Pons (tissue), 1 donor: ENCODE results near the gene TPM3.
"Not testable (repeated sequence)": the region's sequence is repeated elsewhere in the genome, so short reads cannot be mapped to it uniquely, and the experiment has no call there.

Experiments
- DNase-seq: peaks from one replicate; pipeline ENCODE4 v3.0.0-alpha.2; 2016; ENCODE audit warnings: low spot score

Gene TPM3

GRCh38 chr1:154205778-154206177 is 13.9 kb upstream of the TPM3 start:
- DNase-seq, result not testable (repeated sequence)

- DNase-seq, result no peak
Observed at GRCh38 chr1:154199563-154199879, 7.6 kb upstream of the TPM3 start.

DNA sequence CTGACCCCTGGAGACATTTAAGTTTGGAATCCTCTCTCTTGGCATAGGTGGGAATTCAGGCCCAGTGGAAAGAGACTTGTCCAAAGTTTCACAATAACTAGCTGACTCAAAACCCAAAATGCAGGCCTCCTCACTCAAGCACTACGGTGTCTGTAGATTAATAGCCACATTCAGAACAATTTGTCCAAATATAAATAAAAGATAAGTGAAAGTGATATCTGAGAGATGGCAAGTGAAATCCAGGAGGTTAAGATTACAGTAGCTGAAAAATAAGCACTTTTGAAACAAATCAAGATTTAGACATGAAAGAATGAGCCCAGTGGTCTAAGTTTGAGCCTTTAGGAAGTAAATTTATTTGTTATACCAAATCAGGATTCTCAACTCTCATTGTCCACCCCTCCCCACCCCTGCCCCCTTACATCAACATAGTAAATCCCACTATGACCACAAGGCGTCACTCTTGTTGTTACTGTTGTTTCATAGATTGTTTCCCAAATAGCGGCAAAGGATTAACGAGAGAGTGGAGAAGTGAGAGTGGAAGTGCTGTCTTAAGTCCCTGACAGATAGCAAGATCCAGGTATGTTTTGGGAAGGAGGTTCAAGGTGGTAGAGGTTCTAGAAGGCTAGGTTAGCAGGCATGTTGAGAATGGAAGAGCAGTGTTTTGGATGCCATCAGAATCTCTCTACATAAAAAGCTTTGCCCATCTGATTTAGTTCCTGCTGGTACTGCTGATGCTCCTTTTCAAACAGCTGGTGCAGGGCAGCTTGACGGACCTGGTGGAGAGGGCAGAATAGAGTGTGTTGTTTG is 7.1 kb upstream of the TPM3 start:
- DNase-seq, result peak; percentile 83

GRCh38 chr1:154193821-154194220 is 1.9 kb upstream of the TPM3 start:
- no peak for DNase-seq

DNA sequence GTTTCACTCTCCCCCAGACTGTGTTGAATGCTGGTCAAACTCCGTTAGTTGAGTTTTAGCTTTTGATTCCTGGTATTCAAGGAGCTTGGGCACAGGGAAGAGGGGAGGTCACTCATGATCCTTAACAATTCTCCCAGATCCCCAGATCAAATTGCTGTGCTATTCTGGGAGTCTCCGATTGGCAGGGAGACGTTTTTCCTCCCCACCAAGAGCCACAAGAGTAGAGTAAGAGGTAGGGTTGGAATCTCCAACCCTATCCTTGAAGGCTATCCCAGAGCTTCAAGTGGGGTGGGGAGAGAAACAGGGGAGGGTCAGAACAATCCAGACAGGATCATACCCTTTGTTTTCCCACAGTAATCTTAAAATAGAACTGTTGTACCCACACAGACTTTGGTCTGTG is 576 bp upstream of the TPM3 start:
- no peak for DNase-seq

DNA sequence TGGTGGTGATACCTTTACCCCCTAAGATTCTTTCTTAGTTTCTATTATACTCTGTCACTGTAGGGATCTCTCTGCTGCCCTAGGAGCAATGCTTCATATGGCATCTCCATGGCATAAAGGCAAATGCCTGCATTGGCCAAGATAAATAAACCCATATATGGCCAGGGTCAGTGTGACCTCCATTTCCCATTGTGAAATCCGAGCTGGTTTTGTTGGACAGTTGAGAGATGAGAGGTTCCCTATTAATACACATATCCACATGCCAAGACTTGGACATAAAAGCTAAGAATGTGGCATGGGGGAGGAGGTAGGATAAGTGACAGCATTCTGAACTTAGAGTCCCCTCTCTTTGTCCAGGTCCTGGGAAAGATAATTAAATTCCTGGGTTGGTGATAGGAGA is 1.4 kb downstream of the TPM3 start:
- no peak for DNase-seq

GRCh38 chr1:154186852-154187501 is 4.9 kb downstream of the TPM3 start:
- DNase-seq, result no peak

DNA sequence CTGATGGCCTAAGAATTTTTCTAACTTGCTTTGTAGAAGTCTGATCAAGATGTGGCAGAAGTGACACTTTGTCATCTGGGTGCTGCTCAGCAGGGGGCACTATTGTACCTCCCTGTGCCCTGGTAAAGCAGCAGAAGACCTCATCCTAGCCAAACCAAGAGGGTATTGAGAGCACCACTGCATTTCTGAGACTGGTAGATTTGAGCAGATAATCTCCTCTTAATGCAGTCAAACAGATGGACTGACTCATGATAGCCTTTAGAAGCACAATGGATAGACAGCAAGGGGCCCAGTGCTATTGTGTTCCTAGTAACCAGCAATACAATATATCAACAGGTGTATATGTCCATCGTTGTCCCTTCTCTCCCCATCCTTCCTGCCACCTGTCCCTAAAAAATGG is 5.7 kb downstream of the TPM3 start:
- no peak for DNase-seq

GRCh38 chr1:154183046-154183915 is 8.6 kb downstream of the TPM3 start:
- DNase-seq, result peak; percentile 93

DNA sequence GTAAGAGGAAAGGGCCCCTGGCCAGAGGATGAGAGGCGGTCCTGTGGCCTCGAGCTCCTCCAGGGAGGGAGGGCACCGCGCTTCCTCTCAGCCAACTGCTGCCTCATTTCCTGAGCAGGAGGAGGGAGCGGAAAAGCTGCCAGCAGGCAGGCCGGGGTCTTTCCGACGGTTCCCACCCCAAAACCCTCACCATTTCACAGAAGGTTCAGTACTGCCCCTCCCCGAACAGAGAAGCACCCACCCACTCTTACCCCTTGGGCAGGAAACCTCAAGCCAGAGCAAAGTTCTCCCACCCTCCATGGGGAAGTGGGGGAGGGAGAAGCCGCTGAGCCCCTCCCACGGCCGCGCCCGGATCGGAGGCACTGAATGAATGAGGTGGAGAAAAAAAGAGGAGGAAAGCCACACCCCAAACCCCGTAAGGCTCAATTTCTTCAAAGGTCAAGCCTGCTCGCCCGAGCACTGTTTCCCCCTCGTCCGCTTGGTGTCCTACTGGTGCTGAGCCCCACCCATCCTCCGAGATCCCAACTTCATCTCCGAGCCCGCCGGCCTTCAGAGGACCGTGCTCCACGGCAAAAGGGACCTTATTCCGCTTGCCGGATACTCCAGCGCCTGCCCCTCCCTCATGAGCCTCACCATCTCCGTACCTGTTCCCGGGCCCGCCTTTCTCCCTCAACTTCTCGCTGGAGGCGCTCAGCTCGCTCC is 9.4 kb downstream of the TPM3 start:
- DNase-seq, result peak; percentile 65

DNA sequence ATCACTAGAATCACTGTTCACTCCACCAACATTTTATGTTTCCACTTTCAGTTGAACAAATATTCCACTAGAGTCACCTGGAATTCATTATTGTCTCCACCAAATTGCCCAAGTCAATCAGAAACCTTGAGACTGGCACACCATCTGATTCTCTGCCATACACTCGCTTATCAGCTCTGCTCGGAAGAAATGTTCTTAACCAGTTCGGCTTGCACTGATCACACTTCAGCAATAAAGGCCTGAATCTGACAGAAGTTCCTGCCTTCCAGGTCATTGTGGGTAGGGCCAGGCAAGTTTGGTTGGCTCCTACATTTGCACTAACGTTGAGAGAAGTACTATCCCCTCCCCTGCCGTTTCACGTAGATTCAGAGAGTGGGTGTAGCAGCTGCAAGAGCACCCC is 10.0 kb downstream of the TPM3 start:
- no peak for DNase-seq

- no peak for DNase-seq
Observed at GRCh38 chr1:154179946-154180687, 11.8 kb downstream of the TPM3 start.

GRCh38 chr1:154178911-154179811 is 12.7 kb downstream of the TPM3 start:
- DNase-seq, result no peak

GRCh38 chr1:154178013-154178412 is 13.9 kb downstream of the TPM3 start:
- DNase-seq, result no peak

GRCh38 chr1:154176337-154176736 is 15.6 kb downstream of the TPM3 start:
- DNase-seq, result peak; percentile 35

DNA sequence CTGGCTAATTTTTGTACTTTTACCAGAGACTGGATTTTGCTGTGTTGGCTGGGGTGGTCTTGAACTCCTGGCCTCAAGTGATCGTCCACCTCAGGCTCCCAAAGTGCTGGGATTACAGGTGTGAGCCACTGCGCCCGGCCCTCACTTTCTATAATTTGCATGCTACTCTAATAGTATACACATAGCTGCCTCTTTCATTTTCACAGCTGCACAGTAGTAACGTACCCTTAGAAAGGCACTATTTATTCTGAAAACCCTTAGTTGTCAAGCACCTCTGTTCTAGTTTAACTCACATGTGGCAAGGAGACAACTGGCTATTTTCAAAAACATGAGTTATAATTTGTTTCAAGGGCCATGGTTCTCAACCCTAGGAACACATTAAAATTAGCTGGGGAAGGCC is 17.2 kb downstream of the TPM3 start:
- no peak for DNase-seq

- DNase-seq, result no peak
Observed at GRCh38 chr1:154171880-154172279, 20.0 kb downstream of the TPM3 start.

DNA sequence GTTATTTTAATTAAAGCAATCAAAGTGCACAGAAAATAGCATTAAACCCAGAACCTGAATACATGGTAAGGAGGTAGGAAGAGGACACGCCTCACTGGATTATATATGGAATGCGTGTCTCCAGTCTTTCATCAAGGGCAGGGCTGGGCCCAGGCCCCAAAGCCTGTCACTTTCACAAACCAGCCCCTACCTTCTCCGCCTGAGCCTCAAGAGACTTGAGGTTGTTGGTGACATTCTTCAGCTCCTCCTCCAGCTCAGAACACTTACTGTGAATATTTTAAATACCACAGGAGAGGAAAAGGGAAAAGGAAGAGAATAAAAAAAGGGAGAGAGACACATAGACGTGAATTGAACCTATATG is 20.7 kb downstream of the TPM3 start:
- no peak for DNase-seq

DNA sequence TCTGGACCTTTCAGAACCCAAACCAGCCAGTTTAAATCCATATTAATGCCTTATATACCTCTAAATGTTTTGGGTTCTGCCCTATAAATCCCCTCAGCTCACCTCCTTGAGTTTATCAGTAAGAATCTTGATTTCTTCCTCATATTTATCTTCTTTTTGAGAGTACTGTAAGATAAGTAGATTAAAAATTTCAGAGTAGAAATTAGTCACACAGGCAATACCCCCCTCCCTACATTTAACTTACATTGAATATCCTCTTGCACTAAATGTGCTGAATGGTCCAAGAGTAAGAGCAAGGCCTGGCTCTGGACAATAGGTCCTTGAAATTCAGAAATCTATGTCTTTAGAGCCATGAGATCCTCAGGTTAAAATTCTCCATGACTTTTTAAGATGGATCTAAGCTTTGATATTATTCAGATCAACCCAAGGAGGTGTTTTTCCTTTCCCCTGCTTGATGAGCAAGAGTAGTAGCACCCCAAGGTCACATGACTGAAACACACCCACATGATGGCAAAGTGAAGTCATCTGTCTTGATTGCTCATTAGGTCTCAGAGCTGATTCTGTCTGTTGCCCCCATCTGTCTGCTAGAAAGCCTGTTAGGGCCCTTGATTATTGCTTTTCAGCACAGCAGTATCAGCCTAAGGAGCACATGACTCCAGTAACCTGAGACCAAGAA is 21.2 kb downstream of the TPM3 start:
- no peak for DNase-seq

GRCh38 chr1:154167461-154167860 is 24.4 kb downstream of the TPM3 start:
- no peak for DNase-seq
